ENCODE measurements around the gene TBC1D22A. TPM values are rescaled to one million over a fixed set of nuclear protein-coding genes. Genes with fewer than 3 reads are reported as not detected.

TBC1D22A gene
- total RNA-seq, 6 experiments from 2014 or later, result 10.9 to 18.1 (median 14.0) TPM

DNA sequence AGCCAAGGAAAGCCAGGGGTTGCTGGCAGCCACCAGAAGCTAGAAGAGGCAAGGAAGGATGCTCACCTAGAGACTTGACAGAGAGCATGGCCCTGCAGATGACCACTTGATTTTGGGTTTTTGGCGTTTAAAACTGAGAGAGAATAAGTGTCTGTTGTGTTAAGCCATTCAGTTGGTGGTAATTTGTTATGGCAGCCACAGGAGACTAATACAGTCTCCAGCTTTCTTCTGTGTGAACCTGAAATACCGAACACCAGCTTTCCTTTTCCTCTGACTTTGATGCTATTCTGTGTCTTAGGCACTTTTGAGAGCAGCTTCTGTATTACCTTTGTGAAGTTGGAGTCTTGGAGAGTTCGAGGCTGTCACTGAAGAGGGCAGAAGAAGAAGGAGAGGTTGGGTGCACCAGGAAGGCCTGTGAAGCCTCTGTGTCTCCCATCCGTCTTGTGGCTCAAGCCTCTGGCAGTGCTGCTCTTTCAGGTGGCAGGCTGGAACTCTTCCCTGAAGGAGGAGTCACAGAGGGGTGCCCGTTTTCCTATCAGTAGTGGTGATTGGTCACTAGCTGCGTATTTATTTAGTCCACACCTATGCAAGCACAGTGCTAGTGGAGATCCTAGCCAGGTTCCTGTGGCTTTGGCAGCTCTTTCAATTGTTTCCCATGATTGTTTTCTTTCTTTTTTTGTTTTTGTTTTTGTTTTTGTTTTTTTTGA, 2.5 kb downstream of the TBC1D22A start:
- Histone ChIP-seq H3K36me3 (no peaks in the 10 kb centered on the region), H3K4me3 (no peak overlapping the region), H3K9me3 (no peaks in the 10 kb centered on the region), H3K4me1 (peaks cover 0 to 16% (median 7%) of the 10 kb centered on the region in 4 donors), H3K27ac (no peak overlapping the region), H3K27me3 (no peaks in the 10 kb centered on the region)
- no peak for TF ChIP-seq POLR2A (IDR thresholded peaks at IDR 0.05)
- TF ChIP-seq, protein P1, sequence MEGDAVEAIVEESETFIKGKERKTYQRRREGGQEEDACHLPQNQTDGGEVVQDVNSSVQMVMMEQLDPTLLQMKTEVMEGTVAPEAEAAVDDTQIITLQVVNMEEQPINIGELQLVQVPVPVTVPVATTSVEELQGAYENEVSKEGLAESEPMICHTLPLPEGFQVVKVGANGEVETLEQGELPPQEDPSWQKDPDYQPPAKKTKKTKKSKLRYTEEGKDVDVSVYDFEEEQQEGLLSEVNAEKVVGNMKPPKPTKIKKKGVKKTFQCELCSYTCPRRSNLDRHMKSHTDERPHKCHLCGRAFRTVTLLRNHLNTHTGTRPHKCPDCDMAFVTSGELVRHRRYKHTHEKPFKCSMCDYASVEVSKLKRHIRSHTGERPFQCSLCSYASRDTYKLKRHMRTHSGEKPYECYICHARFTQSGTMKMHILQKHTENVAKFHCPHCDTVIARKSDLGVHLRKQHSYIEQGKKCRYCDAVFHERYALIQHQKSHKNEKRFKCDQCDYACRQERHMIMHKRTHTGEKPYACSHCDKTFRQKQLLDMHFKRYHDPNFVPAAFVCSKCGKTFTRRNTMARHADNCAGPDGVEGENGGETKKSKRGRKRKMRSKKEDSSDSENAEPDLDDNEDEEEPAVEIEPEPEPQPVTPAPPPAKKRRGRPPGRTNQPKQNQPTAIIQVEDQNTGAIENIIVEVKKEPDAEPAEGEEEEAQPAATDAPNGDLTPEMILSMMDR (IDR thresholded peaks at IDR 0.05), result no peak
- ATAC-seq (peak in 2 of 4 donors; percentile 22 to 36), DNase-seq (no peak)
- intact Hi-C loops (cut with DNase I), result no loop called here
- WGBS (ENCODE audit: insufficient coverage, low coverage, low lambda C conversion rate, missing lambda C conversion rate), result 74% methylated on average over 5 of the region's 6 CpGs

DNA sequence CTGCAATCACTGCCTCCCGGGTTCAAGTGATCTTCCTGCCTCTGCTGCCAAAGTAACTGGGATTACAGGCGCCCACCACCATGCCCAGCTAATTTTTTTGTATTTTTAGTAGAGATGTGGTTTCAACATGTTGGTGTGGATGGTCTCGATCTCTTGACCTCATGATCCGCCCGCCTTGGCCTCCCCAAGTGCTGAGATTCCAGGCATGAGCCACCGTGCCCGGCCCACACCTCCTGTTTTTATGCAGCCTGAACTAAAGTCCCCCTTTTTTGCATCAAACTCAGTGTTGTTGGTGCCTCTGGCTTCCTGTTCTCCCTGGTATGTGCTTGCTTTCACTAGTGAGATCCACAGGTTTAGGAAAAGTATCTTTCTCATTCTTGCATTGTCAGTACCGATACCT, 4.2 kb downstream of the TBC1D22A start:
- Histone ChIP-seq H3K4me3 (no peak overlapping the region), H3K4me1 (peaks cover 0 to 13% (median 4%) of the 10 kb centered on the region in 4 donors), H3K36me3 (no peaks in the 10 kb centered on the region), H3K27me3 (no peaks in the 10 kb centered on the region), H3K9me3 (no peaks in the 10 kb centered on the region), H3K27ac (no peak overlapping the region)
- intact Hi-C loops (cut with DNase I), result no loop called here
- 72% methylated on average over 3 of the region's 8 CpGs for WGBS (ENCODE audit: insufficient coverage, low coverage, low lambda C conversion rate, missing lambda C conversion rate)
- DNase-seq, result no peak
- TF ChIP-seq, protein P1 (IDR thresholded peaks at IDR 0.05), result no peak
- no peak for TF ChIP-seq POLR2A (IDR thresholded peaks at IDR 0.05)
- ATAC-seq, result no peak

DNA sequence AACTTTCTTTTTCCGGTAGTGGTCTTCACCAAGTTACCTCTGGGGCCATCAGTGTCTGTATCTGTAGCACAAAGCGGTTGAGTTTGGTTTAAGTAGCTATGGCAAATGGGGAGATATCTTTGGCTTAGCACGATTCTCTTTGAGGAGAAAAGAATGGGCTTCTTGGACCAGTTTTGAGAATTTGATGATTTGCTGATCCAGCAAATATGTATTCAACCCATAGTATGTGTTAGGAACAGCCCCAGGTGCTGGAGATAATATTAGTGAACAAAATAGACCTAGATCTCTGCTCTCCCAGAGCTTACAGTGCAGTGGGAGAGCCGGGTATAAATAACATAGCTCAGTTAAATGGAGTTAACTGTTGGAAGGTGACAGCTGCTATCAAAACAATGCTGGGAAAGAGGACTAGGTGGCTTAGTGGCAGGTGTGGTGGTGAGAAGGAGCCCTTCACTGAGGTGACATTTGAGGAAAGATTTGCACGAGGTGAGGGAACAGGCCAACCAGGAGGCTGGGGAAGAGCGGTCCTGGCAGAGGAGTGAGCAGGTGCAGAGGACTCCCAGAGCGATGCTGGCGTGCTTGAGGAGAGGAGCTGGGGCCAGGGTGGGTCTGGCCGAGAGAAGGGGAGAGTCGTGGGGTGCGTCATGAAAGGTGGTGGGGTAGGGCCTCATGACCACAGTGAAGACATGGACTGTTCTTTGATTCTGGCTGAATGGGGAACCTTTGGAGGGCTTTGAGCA, 5.0 kb downstream of the TBC1D22A start:
- H3K27me3 ChIP-seq, result no peaks in the 10 kb centered on the region
- TF ChIP-seq, protein P1 (IDR thresholded peaks at IDR 0.05), result no peak
- no peak for TF ChIP-seq POLR2A (IDR thresholded peaks at IDR 0.05)
- WGBS (ENCODE audit: insufficient coverage, low coverage, low lambda C conversion rate, missing lambda C conversion rate), result 94% methylated on average over 8 of the region's 11 CpGs
- H3K4me3 ChIP-seq, result no peak overlapping the region
- DNase-seq, result no peak
- intact Hi-C loops (cut with DNase I), result no loop called here
- peaks cover 0 to 13% (median 4%) of the 10 kb centered on the region in 4 donors for H3K4me1 ChIP-seq
- no peaks in the 10 kb centered on the region for H3K36me3 ChIP-seq
- H3K27ac ChIP-seq, result no peak overlapping the region
- no peak for ATAC-seq
- no peaks in the 10 kb centered on the region for H3K9me3 ChIP-seq

DNA sequence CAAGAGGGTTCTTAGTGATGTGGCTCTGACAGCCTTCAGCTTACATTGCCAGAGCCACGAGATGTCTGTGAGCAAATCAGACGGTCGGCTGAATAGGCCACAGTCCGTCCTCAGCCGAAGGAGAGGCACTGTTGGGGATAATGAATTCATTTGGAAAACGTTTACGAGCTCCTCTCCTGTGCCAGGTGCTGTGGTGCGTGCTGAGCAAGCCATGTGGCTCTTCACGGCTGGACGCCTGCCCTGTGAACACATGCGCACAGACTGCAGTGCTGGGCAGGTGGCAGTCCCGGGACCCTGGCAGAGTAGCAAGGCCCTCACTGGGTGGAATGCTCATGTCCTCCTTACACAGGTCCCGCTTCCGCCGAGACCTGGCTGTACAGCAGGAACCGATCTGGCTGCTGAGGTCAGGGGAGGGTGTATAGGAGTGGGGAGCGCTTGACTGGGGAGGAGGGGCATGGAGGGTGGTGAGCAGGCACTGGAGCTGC, 6.8 kb downstream of the TBC1D22A start:
- H3K4me3 ChIP-seq, result no peak overlapping the region
- H3K9me3 ChIP-seq, result no peaks in the 10 kb centered on the region
- DNase-seq, result no peak
- intact Hi-C loops (cut with DNase I), result no loop called here
- H3K27me3 ChIP-seq, result no peaks in the 10 kb centered on the region
- peak overlapping the region in 2 of 3 donors; percentile 51 to 68 for H3K27ac ChIP-seq
- 85% methylated on average over 4 of the region's 17 CpGs for WGBS (ENCODE audit: insufficient coverage, low coverage, low lambda C conversion rate, missing lambda C conversion rate)
- no peak for ATAC-seq
- H3K4me1 ChIP-seq, result peaks cover 0 to 11% (median 5%) of the 10 kb centered on the region in 4 donors
- TF ChIP-seq POLR2A (IDR thresholded peaks at IDR 0.05), result no peak
- TF ChIP-seq, protein P1 (IDR thresholded peaks at IDR 0.05), result no peak
- no peaks in the 10 kb centered on the region for H3K36me3 ChIP-seq

Data from right lobe of liver (tissue), 6 donors.